Activated T-cell treated with anti-CD3 and anti-CD28 coated beads, Interleukin-2, amount 50 U/mL, for 24 hours (primary cell): ENCODE results near the gene PDE3A.

Experiments
- DNase-seq: peaks from one replicate; pipeline ENCODE4 v3.0.0-alpha.2; 2020
- H3K27ac Mint-ChIP-seq: 2 replicates; pipeline ENCODE4 v1.8.0; 2020; ENCODE audit warnings: mild to moderate bottlenecking, mixed read lengths
- H3K27me3 Mint-ChIP-seq: 2 replicates; pipeline ENCODE4 v1.8.0; 2020; ENCODE audit warnings: mixed read lengths
- H3K36me3 Mint-ChIP-seq: 2 replicates; pipeline ENCODE4 v1.8.0; 2020; ENCODE audit warnings: low read depth, mixed read lengths
- H3K4me1 Mint-ChIP-seq: 2 replicates; pipeline ENCODE4 v1.8.0; 2020; ENCODE audit warnings: low read depth, mixed read lengths
- H3K4me3 Mint-ChIP-seq: 2 replicates; pipeline ENCODE4 v1.8.0; 2020; ENCODE audit warnings: mild to moderate bottlenecking, moderate library complexity, mixed read lengths
- H3K9me3 Mint-ChIP-seq: 2 replicates; pipeline ENCODE4 v1.8.0; 2020; ENCODE audit warnings: mixed read lengths

PDE3A gene

DNA sequence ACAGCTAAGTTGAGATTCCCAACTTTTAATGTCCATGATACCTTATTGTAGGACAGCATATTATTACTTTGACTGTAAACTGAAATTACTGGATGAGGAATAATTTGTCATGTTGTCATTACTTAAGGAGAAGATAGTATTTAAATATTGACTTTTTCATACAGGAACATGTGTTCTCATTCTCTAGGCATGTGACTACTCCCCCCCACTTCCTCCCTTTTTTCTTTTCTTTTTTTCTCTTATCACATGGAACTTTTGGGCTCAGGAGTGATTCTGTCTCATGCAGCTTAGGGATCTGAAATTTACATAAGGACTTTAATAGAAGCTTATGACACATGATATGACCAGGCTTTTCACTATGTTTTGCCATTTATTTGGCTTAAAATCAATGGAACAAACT is 199.1 kb downstream of the PDE3A start:
- H3K4me1 Mint-ChIP-seq: no peaks in the 10 kb centered on the region
- no peaks in the 10 kb centered on the region for H3K27me3 Mint-ChIP-seq

DNA sequence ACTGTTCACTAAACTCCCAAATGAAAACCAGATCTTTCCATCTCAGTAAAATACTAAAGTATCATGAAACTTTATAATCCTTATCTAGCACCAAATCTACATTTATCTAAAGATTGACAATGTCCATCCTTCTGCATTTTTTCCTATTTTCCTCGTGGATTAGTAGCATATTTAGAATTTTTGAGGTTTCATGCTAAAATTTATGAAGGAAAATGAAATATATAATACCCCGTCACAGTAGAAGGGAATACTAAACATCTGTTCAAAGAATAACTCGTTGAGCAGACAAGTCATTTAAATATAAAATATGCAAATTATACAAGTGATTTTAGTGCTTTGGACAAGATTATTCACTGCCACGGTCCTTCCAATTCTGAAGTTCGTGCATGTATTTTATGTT is 204.1 kb downstream of the PDE3A start:
- Mint-ChIP-seq H3K27ac (no peak overlapping the region), H3K27me3 (no peaks in the 10 kb centered on the region), H3K4me3 (no peak overlapping the region), H3K4me1 (no peaks in the 10 kb centered on the region), H3K9me3 (no peaks in the 10 kb centered on the region), H3K36me3 (no peaks in the 10 kb centered on the region)
- no peak for DNase-seq

More for the DNA sequence above, 199.1 kb downstream of the PDE3A start:
- H3K4me3 Mint-ChIP-seq: no peak overlapping the region
- H3K36me3 Mint-ChIP-seq: no peaks in the 10 kb centered on the region
- no peak for DNase-seq
- H3K9me3 Mint-ChIP-seq: no peaks in the 10 kb centered on the region
- H3K27ac Mint-ChIP-seq: no peak overlapping the region

DNA sequence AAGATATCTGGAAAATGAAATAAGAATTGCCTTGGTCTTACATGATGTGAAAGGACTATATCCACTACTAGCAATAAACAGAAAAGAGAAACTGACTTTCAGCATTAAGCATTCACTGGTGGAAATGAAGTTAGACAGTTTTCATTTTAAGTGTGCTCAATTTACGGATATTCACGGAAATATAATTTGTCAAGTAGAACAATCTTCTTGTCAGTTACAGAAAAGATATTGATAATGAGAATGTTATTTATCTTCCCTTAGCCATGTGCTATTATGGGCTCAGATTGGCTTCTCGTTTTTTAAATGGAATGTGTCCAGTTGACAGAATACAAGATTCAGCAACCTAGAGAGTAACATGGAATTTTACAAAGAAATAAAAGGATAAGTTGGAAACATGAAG is 208.2 kb downstream of the PDE3A start:
- Mint-ChIP-seq H3K4me1 (no peaks in the 10 kb centered on the region), H3K9me3 (no peaks in the 10 kb centered on the region), H3K27ac (no peak overlapping the region), H3K4me3 (no peak overlapping the region), H3K36me3 (no peaks in the 10 kb centered on the region), H3K27me3 (no peaks in the 10 kb centered on the region)
- DNase-seq: no peak

DNA sequence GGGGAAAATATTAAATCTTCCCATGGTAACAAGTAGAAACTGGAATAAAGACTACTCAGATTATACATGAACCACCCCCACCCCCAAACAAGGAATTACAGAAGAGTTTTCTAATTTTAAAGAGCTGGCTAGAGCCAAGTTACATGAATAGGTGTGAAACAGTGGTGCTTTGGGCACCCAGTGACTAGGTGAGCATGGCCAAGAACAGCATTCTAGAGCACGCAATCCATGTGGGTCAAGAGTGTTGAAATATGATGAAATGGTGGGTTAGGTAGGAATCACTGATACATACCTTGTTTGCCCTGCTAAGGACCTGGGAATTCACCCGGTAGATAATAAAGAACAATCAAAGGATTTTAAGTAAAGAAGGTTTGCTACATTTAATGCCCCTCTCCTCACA is 208.7 kb downstream of the PDE3A start:
- Mint-ChIP-seq H3K36me3 (no peaks in the 10 kb centered on the region), H3K9me3 (no peaks in the 10 kb centered on the region), H3K27ac (no peak overlapping the region), H3K4me3 (no peak overlapping the region), H3K4me1 (no peaks in the 10 kb centered on the region), H3K27me3 (no peaks in the 10 kb centered on the region)
- DNase-seq: no peak

DNA sequence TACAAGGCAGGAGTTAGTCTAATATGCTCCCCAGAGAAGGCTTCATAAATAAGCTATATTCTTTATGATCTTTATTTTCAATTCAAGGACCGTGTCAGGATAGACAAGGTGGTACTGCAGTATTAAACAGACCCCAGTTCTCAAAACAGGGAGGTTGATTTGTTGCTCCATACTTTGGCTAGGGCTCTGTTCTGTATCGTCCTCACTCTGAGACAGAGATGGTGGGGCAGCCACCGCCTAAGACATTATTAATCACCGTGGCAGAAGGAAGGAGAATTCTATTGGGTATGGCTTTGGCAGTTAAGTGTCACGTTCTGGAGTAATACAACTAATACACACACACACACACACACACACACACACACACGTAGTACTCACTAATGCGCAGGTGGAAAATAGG is 209.8 kb downstream of the PDE3A start:
- H3K4me3 Mint-ChIP-seq: no peak overlapping the region
- H3K4me1 Mint-ChIP-seq: no peaks in the 10 kb centered on the region
- no peak for DNase-seq
- H3K27me3 Mint-ChIP-seq: no peaks in the 10 kb centered on the region
- H3K36me3 Mint-ChIP-seq: no peaks in the 10 kb centered on the region
- H3K27ac Mint-ChIP-seq: no peak overlapping the region
- H3K9me3 Mint-ChIP-seq: no peaks in the 10 kb centered on the region

DNA sequence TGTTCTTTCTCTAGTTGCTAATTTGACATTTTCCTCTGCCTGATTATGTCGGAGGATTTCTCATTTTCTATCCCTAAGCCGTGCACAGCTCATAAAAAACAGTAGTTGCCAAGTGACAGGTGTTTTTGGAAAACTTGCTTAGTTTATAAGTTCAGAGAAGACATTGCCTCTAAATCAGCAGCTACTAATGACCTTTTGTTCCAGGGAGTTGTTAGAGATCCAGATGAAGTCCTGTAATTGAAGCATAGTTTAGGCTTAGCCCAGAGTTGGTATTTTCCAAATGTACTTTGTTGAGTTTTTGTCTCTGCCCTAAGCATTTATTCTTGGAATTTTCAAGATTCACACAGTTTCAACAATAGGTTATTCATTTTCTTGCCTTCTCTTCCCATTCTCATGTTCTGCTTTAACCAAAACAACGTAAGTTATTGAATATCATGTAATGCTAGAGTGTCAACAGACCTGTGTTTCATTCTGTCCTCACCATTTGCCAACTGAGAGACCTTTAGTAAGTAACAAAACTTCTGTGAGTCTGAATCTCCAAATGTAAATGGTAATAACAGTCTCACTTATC is 216.8 kb downstream of the PDE3A start:
- Mint-ChIP-seq H3K27me3 (no peaks in the 10 kb centered on the region), H3K9me3 (no peaks in the 10 kb centered on the region), H3K4me3 (no peak overlapping the region)

DNA sequence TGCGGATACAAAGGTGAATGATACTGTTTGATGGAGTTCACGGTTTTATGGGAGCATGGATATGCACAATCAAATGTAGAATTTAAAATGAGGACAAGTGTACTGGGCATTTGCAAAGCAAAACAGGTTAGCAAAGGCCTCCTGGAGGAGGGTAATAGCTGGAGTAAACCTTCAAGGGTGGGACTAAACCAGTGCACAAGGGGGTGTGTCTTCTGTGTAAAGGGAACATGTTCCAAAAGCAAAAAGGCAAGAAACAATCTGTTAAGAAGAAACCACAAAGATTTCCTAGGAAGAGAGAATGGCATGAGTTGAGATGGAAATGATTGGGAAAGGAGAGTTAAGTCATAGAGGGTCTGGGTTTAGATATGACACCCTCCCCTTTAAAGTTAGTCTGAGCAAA is 217.6 kb downstream of the PDE3A start:
- no peaks in the 10 kb centered on the region for H3K27me3 Mint-ChIP-seq
- H3K36me3 Mint-ChIP-seq: no peaks in the 10 kb centered on the region
- H3K4me3 Mint-ChIP-seq: no peak overlapping the region
- no peak for DNase-seq
- no peaks in the 10 kb centered on the region for H3K9me3 Mint-ChIP-seq
- H3K4me1 Mint-ChIP-seq: no peaks in the 10 kb centered on the region
- no peak overlapping the region for H3K27ac Mint-ChIP-seq

More for the DNA sequence above, 216.8 kb downstream of the PDE3A start:
- DNase-seq: no peak
- Mint-ChIP-seq H3K4me1 (no peaks in the 10 kb centered on the region), H3K27ac (no peak overlapping the region), H3K36me3 (no peaks in the 10 kb centered on the region)

DNA sequence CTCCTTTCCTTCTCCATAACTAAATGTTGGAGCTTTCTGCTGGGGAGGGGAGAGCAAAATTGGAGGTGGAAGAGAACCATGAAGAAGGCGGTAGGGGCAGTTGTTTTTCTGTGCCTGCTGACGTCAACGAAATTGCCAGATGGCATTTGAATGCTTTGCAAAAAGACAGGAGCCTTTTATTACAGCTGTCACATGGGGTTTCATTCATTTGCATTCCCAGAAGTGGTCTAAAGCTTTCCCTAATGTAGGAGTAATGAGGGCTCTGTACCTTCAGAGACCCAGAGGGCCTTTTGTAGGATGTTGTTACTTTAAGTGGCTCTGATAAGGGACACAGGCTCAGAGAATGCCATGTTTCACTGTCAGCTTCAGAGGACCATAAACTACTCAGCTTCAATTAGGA is 219.7 kb downstream of the PDE3A start:
- H3K4me3 Mint-ChIP-seq: no peak overlapping the region
- H3K9me3 Mint-ChIP-seq: no peaks in the 10 kb centered on the region
- H3K36me3 Mint-ChIP-seq: no peaks in the 10 kb centered on the region
- no peak overlapping the region for H3K27ac Mint-ChIP-seq
- H3K27me3 Mint-ChIP-seq: no peaks in the 10 kb centered on the region
- H3K4me1 Mint-ChIP-seq: no peaks in the 10 kb centered on the region
- DNase-seq: no peak

DNA sequence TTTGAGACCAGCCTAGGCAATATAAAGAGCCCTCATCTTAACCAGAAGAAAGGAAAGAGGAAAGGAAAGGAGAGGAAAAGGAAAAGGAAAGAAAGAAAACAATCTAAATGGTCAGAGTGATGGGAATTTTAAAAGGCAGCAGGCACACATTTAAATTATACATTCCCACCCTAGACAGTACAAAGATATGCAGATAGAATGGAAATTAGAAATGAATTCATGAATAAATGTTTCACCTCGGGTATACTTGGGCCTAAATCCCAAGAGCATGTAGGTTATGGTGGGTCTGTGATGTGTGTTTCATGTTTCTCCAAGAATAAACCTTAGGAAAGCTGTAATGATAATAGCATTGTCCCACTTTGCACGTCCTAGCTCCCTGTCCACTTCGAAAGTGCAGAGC is 222.2 kb downstream of the PDE3A start:
- Mint-ChIP-seq H3K4me1 (no peaks in the 10 kb centered on the region), H3K27ac (no peak overlapping the region), H3K27me3 (no peaks in the 10 kb centered on the region), H3K36me3 (no peaks in the 10 kb centered on the region), H3K9me3 (no peaks in the 10 kb centered on the region), H3K4me3 (no peak overlapping the region)
- no peak for DNase-seq

DNA sequence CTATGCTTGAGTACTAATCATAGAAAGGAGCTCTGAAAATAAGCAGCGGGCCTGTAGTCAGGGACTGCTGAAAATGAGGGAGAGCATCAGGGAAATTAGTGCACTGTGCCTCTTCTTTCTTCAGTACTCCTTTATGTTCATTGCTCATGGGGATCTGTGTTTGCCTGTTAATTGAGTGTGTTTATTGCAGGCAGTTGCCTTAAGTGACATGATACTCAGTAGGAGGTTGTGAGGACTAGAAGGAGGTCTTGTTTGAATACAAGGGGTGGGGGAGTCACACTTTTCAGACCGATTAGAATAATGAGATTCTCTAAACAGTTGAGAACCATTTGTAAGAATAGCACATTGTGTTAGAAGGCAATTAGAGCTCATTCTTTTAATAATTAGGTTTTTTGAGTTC is 224.2 kb downstream of the PDE3A start:
- no peaks in the 10 kb centered on the region for H3K4me1 Mint-ChIP-seq
- no peak overlapping the region for H3K4me3 Mint-ChIP-seq
- H3K27me3 Mint-ChIP-seq: no peaks in the 10 kb centered on the region
- DNase-seq: no peak
- H3K36me3 Mint-ChIP-seq: no peaks in the 10 kb centered on the region
- no peaks in the 10 kb centered on the region for H3K9me3 Mint-ChIP-seq
- H3K27ac Mint-ChIP-seq: no peak overlapping the region

DNA sequence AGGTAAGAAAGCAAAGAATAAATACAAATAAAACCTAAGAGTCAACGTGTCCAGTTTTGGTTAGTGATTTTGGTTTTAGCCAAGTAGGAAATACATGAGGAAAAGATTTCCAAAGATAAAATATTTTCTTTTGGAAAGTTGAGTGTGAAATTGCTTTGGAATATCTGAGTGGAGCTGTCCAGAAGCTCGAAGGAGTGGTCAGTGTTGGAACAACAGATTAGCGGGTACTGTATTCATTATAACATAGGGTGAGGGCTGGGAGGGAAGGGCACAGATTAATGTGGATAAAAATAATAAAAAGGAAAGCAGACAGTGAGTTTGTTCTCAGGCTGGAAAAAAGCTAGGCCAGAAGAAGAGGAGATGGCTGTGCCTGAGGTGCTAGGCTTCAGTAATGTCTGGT is 225.3 kb downstream of the PDE3A start:
- Mint-ChIP-seq H3K27ac (no peak overlapping the region), H3K4me3 (no peak overlapping the region), H3K4me1 (no peaks in the 10 kb centered on the region), H3K9me3 (no peaks in the 10 kb centered on the region), H3K27me3 (no peaks in the 10 kb centered on the region), H3K36me3 (no peaks in the 10 kb centered on the region)
- DNase-seq: no peak

DNA sequence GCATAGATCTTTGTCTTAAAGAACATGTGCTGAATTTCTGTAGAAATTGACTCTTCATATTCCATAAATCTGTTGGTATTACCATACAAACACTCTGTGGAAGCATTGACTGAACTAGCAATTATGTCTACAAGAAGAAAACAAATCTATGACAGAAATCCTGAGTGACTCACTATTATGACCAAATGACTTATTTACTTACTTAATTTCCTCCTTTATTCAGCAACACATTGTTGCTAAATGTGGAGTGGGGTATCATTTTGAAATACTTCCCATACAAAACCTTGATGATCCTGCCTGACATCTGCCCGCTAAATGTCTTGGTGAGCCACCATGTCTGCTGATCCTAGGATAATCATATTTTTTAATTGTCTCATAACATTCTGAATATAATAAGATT is 227.7 kb downstream of the PDE3A start:
- H3K36me3 Mint-ChIP-seq: no peaks in the 10 kb centered on the region
- no peak overlapping the region for H3K4me3 Mint-ChIP-seq
- no peaks in the 10 kb centered on the region for H3K27me3 Mint-ChIP-seq
- H3K9me3 Mint-ChIP-seq: no peaks in the 10 kb centered on the region
- no peaks in the 10 kb centered on the region for H3K4me1 Mint-ChIP-seq
- no peak overlapping the region for H3K27ac Mint-ChIP-seq
- DNase-seq: no peak

DNA sequence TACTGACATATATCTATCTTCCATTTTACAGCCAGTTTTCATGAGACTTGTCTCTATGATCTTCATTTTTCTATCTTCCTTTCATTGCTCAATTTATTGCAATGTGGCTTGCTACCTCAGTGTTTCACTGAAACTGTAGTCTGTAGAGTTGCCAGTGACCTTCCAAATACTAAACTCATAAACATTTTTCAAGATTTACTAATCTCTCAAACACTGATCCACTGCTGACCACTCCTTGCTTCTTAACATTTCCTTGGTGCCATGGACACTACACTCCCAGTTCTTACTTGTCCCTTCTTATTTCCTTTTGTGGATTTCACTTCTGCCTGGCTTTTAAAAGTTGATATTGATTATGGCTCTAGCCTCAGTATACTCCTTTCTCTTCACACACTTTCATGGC is 231.4 kb downstream of the PDE3A start:
- no peaks in the 10 kb centered on the region for H3K27me3 Mint-ChIP-seq
- no peak overlapping the region for H3K4me3 Mint-ChIP-seq
- DNase-seq: no peak
- H3K36me3 Mint-ChIP-seq: no peaks in the 10 kb centered on the region
- H3K4me1 Mint-ChIP-seq: no peaks in the 10 kb centered on the region
- H3K9me3 Mint-ChIP-seq: no peaks in the 10 kb centered on the region
- H3K27ac Mint-ChIP-seq: no peak overlapping the region

DNA sequence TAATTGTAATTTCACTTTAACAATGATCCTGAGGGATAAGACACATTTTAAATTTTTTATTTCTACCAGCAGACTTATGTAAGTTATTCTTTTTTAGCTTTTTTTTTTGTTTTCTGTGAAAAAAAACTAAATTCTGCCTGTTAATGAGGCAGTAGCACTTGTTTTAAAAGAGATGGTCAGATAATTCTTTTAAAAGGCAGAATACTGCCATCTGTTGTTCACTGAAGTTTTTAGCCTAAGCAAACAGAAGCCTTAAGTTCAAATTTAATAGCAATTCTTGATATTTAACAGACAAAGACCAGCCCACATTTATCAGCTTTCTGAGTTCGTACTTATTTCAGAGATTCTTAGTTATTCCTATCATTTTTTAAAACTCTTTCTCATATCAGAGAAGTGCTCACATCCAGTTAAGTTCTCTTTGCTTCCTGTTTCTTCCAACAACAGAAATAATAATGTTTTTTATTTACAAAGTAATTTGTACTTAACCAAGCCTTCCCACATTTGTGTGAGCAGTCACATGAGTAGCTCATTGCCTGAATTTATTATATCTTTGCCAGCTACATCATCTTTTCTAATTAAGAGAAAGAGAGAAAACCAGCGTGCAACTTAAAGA is 233.4 kb downstream of the PDE3A start:
- Mint-ChIP-seq H3K4me1 (no peaks in the 10 kb centered on the region), H3K27me3 (no peaks in the 10 kb centered on the region), H3K9me3 (no peaks in the 10 kb centered on the region), H3K4me3 (no peak overlapping the region), H3K36me3 (no peaks in the 10 kb centered on the region), H3K27ac (no peak overlapping the region)
- DNase-seq: no peak

DNA sequence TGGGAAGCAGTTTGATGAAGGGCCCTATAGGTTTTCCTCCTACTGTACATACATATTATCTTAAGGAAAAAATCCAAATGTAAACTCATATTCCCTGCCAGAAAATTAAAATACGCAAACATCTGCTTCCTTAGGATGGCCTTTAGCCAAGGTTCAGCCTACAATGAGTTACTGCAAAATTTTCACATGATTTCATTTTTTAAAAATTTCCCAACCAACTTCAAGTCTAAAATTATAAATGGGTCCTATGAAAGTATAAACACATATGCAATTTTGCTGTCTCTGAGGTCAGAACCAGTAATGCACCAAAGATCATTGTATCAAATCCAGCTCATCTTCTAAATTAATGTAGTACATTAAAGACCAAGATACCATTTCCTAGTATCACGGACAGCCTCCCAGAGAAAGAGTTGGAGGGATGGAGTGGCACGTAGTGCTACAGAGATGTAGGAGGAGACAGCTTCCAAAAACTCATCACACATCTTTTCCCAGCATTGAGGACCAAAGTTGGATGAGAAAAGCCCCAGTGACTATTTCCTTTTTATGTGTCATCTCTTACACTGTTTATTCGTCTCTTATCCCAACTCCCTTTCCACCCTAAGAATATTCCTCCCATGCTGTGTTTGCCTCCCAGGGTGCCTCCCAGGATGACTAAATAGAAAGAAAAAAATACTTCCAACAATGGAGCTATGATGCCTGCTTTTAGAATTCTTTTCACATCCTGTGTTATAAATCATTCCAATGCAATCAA is 234.5 kb downstream of the PDE3A start:
- no peak for DNase-seq
- Mint-ChIP-seq H3K27ac (no peak overlapping the region), H3K36me3 (no peaks in the 10 kb centered on the region), H3K9me3 (no peaks in the 10 kb centered on the region), H3K4me3 (no peak overlapping the region), H3K4me1 (no peaks in the 10 kb centered on the region), H3K27me3 (no peaks in the 10 kb centered on the region)
